Breast epithelium (tissue), 3 donors: ENCODE measurements around the gene RTTN.

ENCODE experiments used
- POLR2AphosphoS5 ChIP-seq, 3 donors: sonication (generic); formaldehyde crosslinking; IDR thresholded peaks; one replicate each; pipeline ENCODE4 v1.6.1; 2017; ENCODE audit warnings: antibody characterized with exemption in 3 of 3
- TF ChIP-seq, protein P1 (sequence below), 3 donors: fragments of 450-650 bp; IDR thresholded peaks; one replicate each; pipeline ENCODE4 v1.5.1; 2016 to 2017; ENCODE audit warnings: antibody characterized with exemption in 3 of 3, mild to moderate bottlenecking in 3 of 3, moderate library complexity in 3 of 3

DNA sequence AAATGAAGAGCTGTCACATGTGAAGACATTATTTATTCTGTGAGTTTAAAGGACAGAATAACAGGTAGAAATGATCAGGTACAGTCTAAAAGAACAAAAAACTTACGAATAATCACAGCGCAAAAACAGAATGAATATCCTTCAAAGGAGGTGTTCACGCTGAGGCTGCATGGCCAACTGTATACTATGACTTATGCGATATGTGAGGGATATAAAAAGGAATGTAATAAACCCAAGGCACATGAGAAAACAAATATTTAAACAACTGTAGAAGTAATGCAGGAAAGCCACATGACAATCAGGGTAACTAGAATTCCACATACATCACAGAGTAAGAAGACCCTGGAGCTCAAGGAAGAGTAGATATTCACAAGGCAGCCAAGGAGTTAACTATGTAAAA is 81.3 kb downstream of the RTTN start:
- no peak for TF ChIP-seq POLR2AphosphoS5 (IDR thresholded peaks at IDR 0.05)
- TF ChIP-seq, protein P1, sequence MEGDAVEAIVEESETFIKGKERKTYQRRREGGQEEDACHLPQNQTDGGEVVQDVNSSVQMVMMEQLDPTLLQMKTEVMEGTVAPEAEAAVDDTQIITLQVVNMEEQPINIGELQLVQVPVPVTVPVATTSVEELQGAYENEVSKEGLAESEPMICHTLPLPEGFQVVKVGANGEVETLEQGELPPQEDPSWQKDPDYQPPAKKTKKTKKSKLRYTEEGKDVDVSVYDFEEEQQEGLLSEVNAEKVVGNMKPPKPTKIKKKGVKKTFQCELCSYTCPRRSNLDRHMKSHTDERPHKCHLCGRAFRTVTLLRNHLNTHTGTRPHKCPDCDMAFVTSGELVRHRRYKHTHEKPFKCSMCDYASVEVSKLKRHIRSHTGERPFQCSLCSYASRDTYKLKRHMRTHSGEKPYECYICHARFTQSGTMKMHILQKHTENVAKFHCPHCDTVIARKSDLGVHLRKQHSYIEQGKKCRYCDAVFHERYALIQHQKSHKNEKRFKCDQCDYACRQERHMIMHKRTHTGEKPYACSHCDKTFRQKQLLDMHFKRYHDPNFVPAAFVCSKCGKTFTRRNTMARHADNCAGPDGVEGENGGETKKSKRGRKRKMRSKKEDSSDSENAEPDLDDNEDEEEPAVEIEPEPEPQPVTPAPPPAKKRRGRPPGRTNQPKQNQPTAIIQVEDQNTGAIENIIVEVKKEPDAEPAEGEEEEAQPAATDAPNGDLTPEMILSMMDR (IDR thresholded peaks at IDR 0.05), result no peak
